Mesenchymal stem cell (in vitro differentiated cells and primary cell): Measurements from ENCODE around the gene UBE2Q1.
A peak's percentile ranks its signal among the peaks of the same experiment; 100 is the strongest.

Source experiments
- DNase-seq: peaks from one replicate; pipeline ENCODE4 v3.0.0-alpha.2; 2013
- H2AFZ ChIP-seq: one replicate; pipeline ENCODE4 v1.6.1; 2013; ENCODE audit warnings: low read depth, mild to moderate bottlenecking, control low read depth, inconsistent platforms, low read length, moderate library complexity
- H2AK5ac ChIP-seq: 2 replicates; pipeline ENCODE4 v1.6.1; 2013; ENCODE audit warnings: low read length, moderate library complexity, mild to moderate bottlenecking, inconsistent platforms; ENCODE audit not compliant: severe bottlenecking
- H2BK120ac ChIP-seq: one replicate; pipeline ENCODE4 v1.6.1; 2013; ENCODE audit warnings: low read depth, mild to moderate bottlenecking, inconsistent platforms, low read length, moderate library complexity
- H2BK12ac ChIP-seq, 2 experiments: one replicate each; pipeline ENCODE4 v1.6.1; 2013; ENCODE audit warnings: inconsistent platforms in 2 of 2, low read length in 2 of 2, mild to moderate bottlenecking in 2 of 2, moderate library complexity in 2 of 2, control low read depth in 1 of 2
- H2BK15ac ChIP-seq: one replicate; pipeline ENCODE4 v1.6.1; 2013; ENCODE audit warnings: mild to moderate bottlenecking, low read depth, inconsistent platforms; ENCODE audit not compliant: poor library complexity, severe bottlenecking
- H2BK5ac ChIP-seq: 2 replicates; pipeline ENCODE4 v1.6.1; 2013; ENCODE audit warnings: low read depth, mild to moderate bottlenecking, low read length, control low read depth, inconsistent platforms; ENCODE audit not compliant: poor library complexity, severe bottlenecking
- H3K14ac ChIP-seq, 2 experiments: one replicate each; pipeline ENCODE4 v1.6.1; 2013; ENCODE audit warnings: inconsistent platforms in 2 of 2, low read length in 2 of 2, control low read depth in 1 of 2, mild to moderate bottlenecking in 1 of 2, moderate library complexity in 1 of 2
- H3K18ac ChIP-seq, 2 experiments: one replicate each; pipeline ENCODE4 v1.6.1; 2013; ENCODE audit warnings: inconsistent platforms in 2 of 2, low read length in 2 of 2, control low read depth in 1 of 2, low read depth in 1 of 2, mild to moderate bottlenecking in 1 of 2
- H3K23ac ChIP-seq, 2 experiments: one replicate each; pipeline ENCODE4 v1.6.1; 2013; ENCODE audit warnings: inconsistent platforms in 2 of 2, low read length in 2 of 2, mild to moderate bottlenecking in 2 of 2, moderate library complexity in 2 of 2, control low read depth in 1 of 2
- H3K27ac ChIP-seq: 2 replicates; pipeline ENCODE4 v1.5.1; 2013; ENCODE audit warnings: mild to moderate bottlenecking, moderate library complexity, low read length, control low read depth, inconsistent platforms; ENCODE audit not compliant: poor library complexity, severe bottlenecking
- H3K27me3 ChIP-seq, 2 experiments: 2 replicates each; pipeline versions ENCODE4 v1.6.1 to v1.7.0; 2013; ENCODE audit warnings: low read length in 2 of 2, mild to moderate bottlenecking in 2 of 2, moderate library complexity in 2 of 2, control low read depth in 1 of 2, inconsistent platforms in 1 of 2; ENCODE audit not compliant: control insufficient read depth in 1 of 2, insufficient read depth in 1 of 2
- H3K36me3 ChIP-seq, 2 experiments: 2 replicates each; pipeline versions ENCODE4 v1.6.1 to v1.7.0; 2013; ENCODE audit warnings: low read length in 2 of 2, control low read depth in 1 of 2, inconsistent platforms in 1 of 2, low read depth in 1 of 2, mild to moderate bottlenecking in 1 of 2; ENCODE audit not compliant: insufficient read depth in 2 of 2, control insufficient read depth in 1 of 2
- H3K4ac ChIP-seq, 2 experiments: one replicate each; pipeline ENCODE4 v1.6.1; 2013; ENCODE audit warnings: inconsistent platforms in 2 of 2, low read length in 2 of 2, mild to moderate bottlenecking in 2 of 2, moderate library complexity in 2 of 2, control low read depth in 1 of 2, low read depth in 1 of 2
- H3K4me1 ChIP-seq: 2 replicates; pipeline ENCODE4 v1.6.1; 2013; ENCODE audit warnings: low read depth, low read length, control low read depth; ENCODE audit not compliant: control insufficient read depth, insufficient read depth
- H3K4me2 ChIP-seq: 2 replicates; pipeline ENCODE4 v1.6.1; 2013; ENCODE audit warnings: low read length, mild to moderate bottlenecking, inconsistent platforms; ENCODE audit not compliant: poor library complexity, severe bottlenecking
- H3K4me3 ChIP-seq, 2 experiments: 2 replicates each; pipeline versions ENCODE4 v1.5.1 to v1.7.0; 2013; ENCODE audit warnings: low read length in 2 of 2, mild to moderate bottlenecking in 2 of 2, control low read depth in 1 of 2, low read depth in 1 of 2; ENCODE audit not compliant: insufficient read depth in 1 of 2
- H3K79me1 ChIP-seq: replicated peaks from 2 replicates; pipeline ENCODE4 v1.6.1; 2013; ENCODE audit warnings: mild to moderate bottlenecking, control low read depth, low read length, inconsistent platforms; ENCODE audit not compliant: poor library complexity, severe bottlenecking
- H3K9ac ChIP-seq: 2 replicates; pipeline ENCODE4 v1.7.0; 2013; ENCODE audit warnings: mild to moderate bottlenecking, low read length, moderate library complexity
- H3K9me3 ChIP-seq: 2 replicates; pipeline ENCODE4 v1.7.0; 2013; ENCODE audit warnings: mild to moderate bottlenecking, low read length; ENCODE audit not compliant: control insufficient read depth
- H4K8ac ChIP-seq: one replicate; pipeline ENCODE4 v1.6.1; 2013; ENCODE audit warnings: inconsistent platforms, mild to moderate bottlenecking, low read length, moderate library complexity
- H4K91ac ChIP-seq: one replicate; pipeline ENCODE4 v1.6.1; 2013; ENCODE audit warnings: mild to moderate bottlenecking, low read length, inconsistent platforms
- WGBS: methylation state at CpG from one replicate; pipeline ENCODE4 v1.1.7; 2013; ENCODE audit warnings: mixed read lengths; 5-methylcytosine and 5-hydroxymethylcytosine counted together

The UBE2Q1 gene

GRCh38 chr1:154565876-154566275, 7.4 kb upstream of the UBE2Q1 start:
- Histone ChIP-seq H3K36me3 (no peaks in the 10 kb centered on the region), H2BK12ac (no peak overlapping the region), H3K79me1 (no peaks in the 10 kb centered on the region), H2BK15ac (no peak overlapping the region), H3K27me3 (peaks cover 58 to 59% of the 10 kb centered on the region in 2 experiments), H3K14ac (no peak overlapping the region), H2AK5ac (no peak overlapping the region), H2BK5ac (no peak overlapping the region), H3K4me3 (no peak overlapping the region), H3K23ac (no peak overlapping the region), H4K91ac (no peak overlapping the region), H3K4me1 (peaks cover 9% of the 10 kb centered on the region), H3K4ac (no peak overlapping the region), H3K9ac (no peak overlapping the region), H4K8ac (no peak overlapping the region), H3K27ac (no peak overlapping the region), H3K4me2 (no peak overlapping the region), H3K18ac (no peak overlapping the region), H2AFZ (no peak overlapping the region), H3K9me3 (no peaks in the 10 kb centered on the region), H2BK120ac (no peak overlapping the region)
- WGBS, result 97% methylated on average over 6 of the region's 6 CpGs
- DNase-seq, result no peak

GRCh38 chr1:154559466-154560044, 1.1 kb upstream of the UBE2Q1 start:
- H2AK5ac ChIP-seq, result no peak overlapping the region
- H3K18ac ChIP-seq, result peak overlapping the region; percentile 75 to 77
- peaks cover 13% of the 10 kb centered on the region for H3K4me1 ChIP-seq
- peak overlapping the region; percentile 75 for H3K4me2 ChIP-seq
- H3K27me3 ChIP-seq, result no peaks in the 10 kb centered on the region
- H3K23ac ChIP-seq, result no peak overlapping the region
- peaks cover 13% of the 10 kb centered on the region for H3K79me1 ChIP-seq
- H4K8ac ChIP-seq, result peak overlapping the region; percentile 84
- no peak overlapping the region for H3K14ac ChIP-seq
- H2BK120ac ChIP-seq, result peak overlapping the region; percentile 37
- H3K4me3 ChIP-seq, result peak overlapping the region in 1 of 2 experiments; percentile 87
- H3K9ac ChIP-seq, result peak overlapping the region; percentile 91
- no peak overlapping the region for H2BK5ac ChIP-seq
- peak overlapping the region in 1 of 2 experiments; percentile 61 for H2BK12ac ChIP-seq
- H4K91ac ChIP-seq, result no peak overlapping the region
- peak overlapping the region in 1 of 2 experiments; percentile 65 for H3K4ac ChIP-seq
- H3K36me3 ChIP-seq, result peaks cover 12 to 16% of the 10 kb centered on the region in 2 experiments
- H2AFZ ChIP-seq, result peak overlapping the region; percentile 62
- WGBS, result 15% methylated on average over 12 of the region's 13 CpGs
- H3K27ac ChIP-seq, result peak overlapping the region; percentile 89
- peak; percentile 94 for DNase-seq
- H3K9me3 ChIP-seq, result no peaks in the 10 kb centered on the region
- no peak overlapping the region for H2BK15ac ChIP-seq

- H3K9me3 ChIP-seq, result no peaks in the 10 kb centered on the region
- H3K4me1 ChIP-seq, result peaks cover 13% of the 10 kb centered on the region
- H3K4me2 ChIP-seq, result peak overlapping the region; percentile 75
- peak overlapping the region; percentile 76 to 77 for H3K18ac ChIP-seq
- peak overlapping the region in 1 of 2 experiments; percentile 61 for H2BK12ac ChIP-seq
- H2AK5ac ChIP-seq, result no peak overlapping the region
- peak overlapping the region; percentile 89 for H3K27ac ChIP-seq
- peak; percentile 99 for DNase-seq
- peak overlapping the region; percentile 95 for H4K8ac ChIP-seq
- no peak overlapping the region for H2BK5ac ChIP-seq
- no peaks in the 10 kb centered on the region for H3K27me3 ChIP-seq
- H4K91ac ChIP-seq, result peak overlapping the region; percentile 97
- H3K36me3 ChIP-seq, result peaks cover 15 to 22% of the 10 kb centered on the region in 2 experiments
- H2BK120ac ChIP-seq, result peak overlapping the region; percentile 95
- peaks cover 15% of the 10 kb centered on the region for H3K79me1 ChIP-seq
- no peak overlapping the region for H3K23ac ChIP-seq
- peak overlapping the region; percentile 62 for H2AFZ ChIP-seq
- WGBS, result 3% methylated on average over 52 of the region's 57 CpGs
- peak overlapping the region; percentile 65 to 75 for H3K4ac ChIP-seq
- peak overlapping the region; percentile 91 for H3K9ac ChIP-seq
- H3K4me3 ChIP-seq, result peak overlapping the region; percentile 84 to 87
- H2BK15ac ChIP-seq, result peak overlapping the region; percentile 90
- peak overlapping the region in 1 of 2 experiments; percentile 87 for H3K14ac ChIP-seq
Observed at GRCh38 chr1:154558720-154559465, 431 bp upstream of the UBE2Q1 start.

DNA sequence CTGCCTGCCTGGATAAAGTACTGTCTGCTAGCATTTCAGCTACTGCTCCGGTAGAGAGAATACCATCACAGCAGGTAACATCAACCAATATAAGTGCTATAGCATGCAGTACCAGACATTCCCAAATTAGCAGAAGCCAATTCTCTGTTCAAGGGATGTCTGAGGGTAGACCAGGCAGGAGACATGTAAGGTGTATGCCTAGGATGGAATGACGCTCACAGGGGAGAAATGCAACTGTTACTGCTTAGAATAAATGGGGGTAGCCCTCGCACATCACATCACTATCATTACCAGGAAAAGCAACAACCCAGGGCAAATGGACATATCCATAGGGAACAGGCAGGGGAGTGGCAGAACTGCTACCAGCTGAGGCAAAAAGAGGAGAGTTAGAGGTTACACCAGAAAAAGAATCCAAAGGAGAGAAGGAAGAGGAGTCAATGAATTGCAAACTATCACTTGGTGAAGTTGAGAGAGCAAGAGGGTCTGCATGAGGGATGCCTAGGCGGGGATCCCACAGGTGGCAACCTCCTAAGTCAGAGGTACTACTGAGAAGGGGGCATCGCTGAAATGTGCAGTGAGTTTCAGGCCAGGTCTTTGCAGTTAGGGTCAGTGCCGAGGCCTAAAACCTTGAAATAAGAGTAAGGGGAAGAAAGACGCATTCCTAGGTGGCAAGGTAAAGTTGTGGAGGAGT, 1.1 kb downstream of the UBE2Q1 start:
- Histone ChIP-seq H3K4me2 (peak overlapping the region; percentile 67), H3K4me3 (peak overlapping the region; percentile 84 to 89), H2AFZ (no peak overlapping the region), H2BK12ac (no peak overlapping the region), H2BK15ac (no peak overlapping the region), H3K14ac (peak overlapping the region in 1 of 2 experiments; percentile 67), H3K36me3 (peaks cover 26 to 37% of the 10 kb centered on the region in 2 experiments), H2BK120ac (no peak overlapping the region), H3K4ac (peak overlapping the region in 1 of 2 experiments; percentile 6), H4K91ac (no peak overlapping the region), H3K4me1 (peaks cover 13% of the 10 kb centered on the region), H3K27me3 (no peaks in the 10 kb centered on the region), H2BK5ac (no peak overlapping the region), H3K18ac (no peak overlapping the region), H4K8ac (no peak overlapping the region), H3K9ac (peak overlapping the region; percentile 89), H3K9me3 (no peaks in the 10 kb centered on the region), H3K27ac (no peak overlapping the region), H3K23ac (no peak overlapping the region), H2AK5ac (no peak overlapping the region), H3K79me1 (peaks cover 27% of the 10 kb centered on the region)
- WGBS, result 26% methylated on average over 5 of the region's 7 CpGs
- no peak for DNase-seq
